DND-41 (cell line): ENCODE measurements around the gene TPM1.

Source experiments
- ATAC-seq: fragments of 200-7000 bp; cut with Tn5 transposase; 3 replicates; pipeline ENCODE4 v1.9.1; 2021; ENCODE audit warnings: low read depth; ENCODE audit not compliant: insufficient read depth
- DNase-seq: peaks from one replicate; pipeline ENCODE4 v3.0.0-alpha.2; 2020
- H2AFZ ChIP-seq: 2 replicates; pipeline ENCODE4 v1.6.0; 2012; ENCODE audit warnings: low read depth, low read length
- H3K27ac ChIP-seq: 2 replicates; pipeline ENCODE4 v1.5.1; 2012; ENCODE audit warnings: low read length, inconsistent platforms
- H3K27me3 ChIP-seq: fragments of 200-600 bp; sonication (generic); 2 replicates; pipeline ENCODE4 v1.6.0; 2012; ENCODE audit warnings: low read length, mild to moderate bottlenecking, inconsistent platforms; ENCODE audit not compliant: insufficient read depth, poor library complexity
- H3K36me3 ChIP-seq: 2 replicates; pipeline ENCODE4 v1.5.1; 2012; ENCODE audit warnings: low read length, inconsistent platforms; ENCODE audit not compliant: insufficient read depth
- H3K4me1 ChIP-seq: 2 replicates; pipeline ENCODE4 v1.5.1; 2012; ENCODE audit warnings: mild to moderate bottlenecking, low read length; ENCODE audit not compliant: insufficient read depth
- H3K4me2 ChIP-seq: 2 replicates; pipeline ENCODE4 v1.6.0; 2012; ENCODE audit warnings: mild to moderate bottlenecking, moderate library complexity, low read length, inconsistent platforms; ENCODE audit not compliant: insufficient read depth
- H3K4me3 ChIP-seq, 2 experiments: fragments of 200-600 bp in 1 of 2; shearing (Covaris generic) in 1 of 2; 2 replicates each; pipeline ENCODE4 v1.5.1; 2012 to 2016; ENCODE audit warnings: inconsistent platforms in 2 of 2, low read length in 2 of 2, mild to moderate bottlenecking in 2 of 2, low read depth in 1 of 2, moderate library complexity in 1 of 2
- H3K79me2 ChIP-seq: 2 replicates; pipeline ENCODE4 v1.6.0; 2012; ENCODE audit warnings: low read length, inconsistent platforms; ENCODE audit not compliant: insufficient read depth
- H3K9ac ChIP-seq: 2 replicates; pipeline ENCODE4 v1.6.0; 2012; ENCODE audit warnings: low read depth, mild to moderate bottlenecking, inconsistent platforms, low read length, moderate library complexity
- H3K9me3 ChIP-seq: 2 replicates; pipeline ENCODE4 v1.5.1; 2012; ENCODE audit warnings: low read length, moderate library complexity, mild to moderate bottlenecking, inconsistent platforms; ENCODE audit not compliant: insufficient read depth, severe bottlenecking
- H4K20me1 ChIP-seq: 2 replicates; pipeline ENCODE4 v1.6.0; 2012; ENCODE audit warnings: low read length; ENCODE audit not compliant: insufficient read depth
- CTCF ChIP-seq: IDR thresholded peaks from 2 replicates; pipeline ENCODE4 v1.5.1; 2012; ENCODE audit warnings: borderline replicate concordance, low read length, moderate library complexity, mild to moderate bottlenecking; ENCODE audit not compliant: poor library complexity, severe bottlenecking; ENCODE audit errors: extremely low read depth
- EZH2 ChIP-seq: IDR thresholded peaks from 3 replicates; pipeline ENCODE4 v1.6.1; 2012; ENCODE audit warnings: borderline replicate concordance, low read depth, mild to moderate bottlenecking, moderate library complexity, low read length, inconsistent platforms; ENCODE audit not compliant: severe bottlenecking

TPM1 gene

DNA sequence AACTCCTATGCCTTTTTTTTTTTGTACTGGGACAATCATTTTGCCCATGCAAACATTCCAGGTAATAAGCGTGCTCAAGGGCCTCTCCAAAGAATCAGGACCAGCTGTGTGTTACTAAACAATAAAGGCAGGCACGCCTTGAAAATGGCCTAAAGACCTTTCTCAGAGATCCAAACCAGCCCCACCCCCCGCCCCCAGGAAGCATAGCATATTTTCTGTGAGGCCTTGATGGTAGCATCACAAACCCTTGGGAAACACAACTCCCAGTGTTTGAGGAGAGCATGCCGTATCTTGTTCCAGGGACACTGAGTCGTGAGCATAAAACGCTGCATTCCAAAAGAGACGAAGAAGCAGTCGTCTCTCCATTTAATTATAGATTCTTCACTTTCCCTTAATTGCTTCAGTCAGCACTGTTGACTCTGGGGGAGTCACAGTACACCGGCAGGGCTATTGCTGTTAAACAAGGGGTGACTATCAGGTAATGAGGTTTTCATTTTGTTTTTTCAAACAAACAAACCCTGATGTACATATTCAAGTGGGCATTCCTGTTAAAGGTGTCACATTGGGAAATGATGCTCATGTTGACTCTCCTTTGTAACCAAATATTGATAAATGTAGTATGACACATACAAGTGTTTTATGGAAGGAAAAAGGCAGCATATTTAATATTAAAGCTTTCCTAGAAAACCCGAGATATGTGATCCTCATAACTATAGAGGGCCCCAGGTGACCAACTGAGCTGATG, 4.4 kb upstream of the TPM1 start:
- no peaks in the 10 kb centered on the region for H3K36me3 ChIP-seq
- H2AFZ ChIP-seq, result no peak overlapping the region
- H3K27me3 ChIP-seq, result peaks cover 2% of the 10 kb centered on the region
- DNase-seq, result no peak
- no peak overlapping the region for H3K4me2 ChIP-seq
- H3K9me3 ChIP-seq, result no peaks in the 10 kb centered on the region
- ATAC-seq, result no peak
- H3K9ac ChIP-seq, result no peak overlapping the region
- no peaks in the 10 kb centered on the region for H4K20me1 ChIP-seq
- no peak overlapping the region for H3K4me3 ChIP-seq
- no peak overlapping the region for H3K27ac ChIP-seq
- no peaks in the 10 kb centered on the region for H3K4me1 ChIP-seq
- no peaks in the 10 kb centered on the region for H3K79me2 ChIP-seq
- no peak for TF ChIP-seq EZH2
- TF ChIP-seq CTCF, result no peak

GRCh38 chr15:63038926-63039673, 3.4 kb upstream of the TPM1 start:
- no peaks in the 10 kb centered on the region for H3K36me3 ChIP-seq
- no peaks in the 10 kb centered on the region for H3K9me3 ChIP-seq
- no peaks in the 10 kb centered on the region for H4K20me1 ChIP-seq
- no peaks in the 10 kb centered on the region for H3K79me2 ChIP-seq
- ATAC-seq (no peak), DNase-seq (no peak)
- TF ChIP-seq EZH2 (no peak), CTCF (no peak)
- H3K4me2 ChIP-seq, result no peak overlapping the region
- H3K27ac ChIP-seq, result no peak overlapping the region
- no peak overlapping the region for H3K9ac ChIP-seq
- no peaks in the 10 kb centered on the region for H3K4me1 ChIP-seq
- no peak overlapping the region for H2AFZ ChIP-seq
- H3K4me3 ChIP-seq, result no peak overlapping the region
- H3K27me3 ChIP-seq, result peaks cover 2% of the 10 kb centered on the region

- ATAC-seq, result no peak
- H4K20me1 ChIP-seq, result no peaks in the 10 kb centered on the region
- no peak overlapping the region for H3K4me3 ChIP-seq
- no peak overlapping the region for H3K9ac ChIP-seq
- no peak for DNase-seq
- TF ChIP-seq EZH2 (no peak), CTCF (no peak)
- no peak overlapping the region for H2AFZ ChIP-seq
- peaks cover 2% of the 10 kb centered on the region for H3K27me3 ChIP-seq
- H3K36me3 ChIP-seq, result no peaks in the 10 kb centered on the region
- H3K4me2 ChIP-seq, result no peak overlapping the region
- no peaks in the 10 kb centered on the region for H3K9me3 ChIP-seq
- H3K27ac ChIP-seq, result no peak overlapping the region
- no peaks in the 10 kb centered on the region for H3K4me1 ChIP-seq
- no peaks in the 10 kb centered on the region for H3K79me2 ChIP-seq
Measured at GRCh38 chr15:63039811-63040210, 2.7 kb upstream of the TPM1 start.
